Stimulated activated CD8-positive, alpha-beta memory T cell treated with anti-CD3 and anti-CD28 coated beads, Interleukin-12 subunit alpha, Interleukin-12 subunit beta, amount 100 ng/mL, for 1 hour (primary cell): ENCODE results near the gene CSK.
"Not testable (repeated sequence)": the region's sequence is repeated elsewhere in the genome, so short reads cannot be mapped to it uniquely, and the experiment has no call there.

ENCODE experiments used
- DNase-seq: peaks from one replicate; pipeline ENCODE4 v3.0.0-alpha.2; 2020; ENCODE audit warnings: low read depth

The CSK gene

GRCh38 chr15:74781431-74782258, at the start of gene CSK:
Gene CSK (plus strand): TSS chr15:74782080. CDS start chr15:74798298, 16,218 bp downstream.
- peak; percentile 58 for DNase-seq

- DNase-seq = no peak
These were observed 49.0 kb upstream of the CSK start for GRCh38 chr15:74732846-74733245.

- no peak for DNase-seq
These were observed 48.6 kb upstream of the CSK start for GRCh38 chr15:74733269-74733668.

- no peak for DNase-seq
These were observed 46.6 kb upstream of the CSK start for GRCh38 chr15:74735305-74735704.

GRCh38 chr15:74738239-74738638, 43.6 kb upstream of the CSK start:
- DNase-seq = not testable (repeated sequence)

GRCh38 chr15:74742422-74742821, 39.5 kb upstream of the CSK start:
- no peak for DNase-seq

GRCh38 chr15:74746389-74746788, 35.5 kb upstream of the CSK start:
- no peak for DNase-seq

GRCh38 chr15:74748322-74748946, 33.4 kb upstream of the CSK start, which contains the start of gene CYP1A2:
Gene CYP1A2 (plus strand): TSS chr15:74748845. CDS start chr15:74749739, 894 bp downstream.
- no peak for DNase-seq

GRCh38 chr15:74749832-74750231, 32.0 kb upstream of the CSK start:
- DNase-seq = no peak

- no peak for DNase-seq
These were observed 31.1 kb upstream of the CSK start for GRCh38 chr15:74750751-74751150.

GRCh38 chr15:74752011-74752410, 29.9 kb upstream of the CSK start:
- DNase-seq = no peak

- no peak for DNase-seq
These were observed 29.3 kb upstream of the CSK start for GRCh38 chr15:74752531-74752930.

- no peak for DNase-seq
These were observed 27.2 kb upstream of the CSK start for GRCh38 chr15:74754593-74755215.

- no peak for DNase-seq
These were observed 23.1 kb upstream of the CSK start for GRCh38 chr15:74758736-74759135.

- no peak for DNase-seq
These were observed 19.1 kb upstream of the CSK start for GRCh38 chr15:74762791-74763150.

GRCh38 chr15:74763416-74763815, 18.5 kb upstream of the CSK start:
- DNase-seq = no peak

- no peak for DNase-seq
These were observed 14.4 kb upstream of the CSK start for GRCh38 chr15:74767167-74768098.

GRCh38 chr15:74768099-74768770, 13.6 kb upstream of the CSK start:
- DNase-seq = no peak

- DNase-seq = no peak
These were observed 13.0 kb upstream of the CSK start for GRCh38 chr15:74768771-74769342.

GRCh38 chr15:74769463-74770025, 12.3 kb upstream of the CSK start:
- DNase-seq = no peak
